Stomach (tissue), 9 donors: ENCODE data around the gene MMD. TPM values are rescaled to one million over a fixed set of nuclear protein-coding genes. Genes with fewer than 3 reads are reported as not detected.

ENCODE experiments used
- DNase-seq, 2 donors: peaks; one replicate each; pipeline versions ENCODE4 v3.0.0 to v3.0.0-alpha.2; 2013 to 2019
- H3K27ac ChIP-seq, 5 donors: fragments of 200-600 bp in 4 of 5; sonication (generic) in 4 of 5; one replicate each; pipeline ENCODE4 v1.5.1; 2013 to 2019; ENCODE audit warnings: mild to moderate bottlenecking in 1 of 5, moderate library complexity in 1 of 5
- H3K27me3 ChIP-seq, 3 donors: fragments of 200-600 bp; sonication (generic); one replicate each; pipeline ENCODE4 v1.5.1; 2017 to 2019; ENCODE audit warnings: mixed run types in 1 of 3
- H3K36me3 ChIP-seq, 4 donors: fragments of 200-600 bp; sonication (generic); 1 replicate in 3 of 4; 2 replicates in 1 of 4; pipeline ENCODE4 v1.5.1; 2016 to 2019
- H3K4me1 ChIP-seq, 4 donors: fragments of 200-600 bp; sonication (generic); one replicate each; pipeline ENCODE4 v1.5.1; 2016 to 2019
- H3K4me3 ChIP-seq, 4 donors: fragments of 200-600 bp; sonication (generic) in 3 of 4; one replicate each; pipeline ENCODE4 v1.5.1; 2016 to 2019; ENCODE audit warnings: mild to moderate bottlenecking in 1 of 4
- H3K9me3 ChIP-seq, 4 donors: fragments of 200-600 bp; sonication (generic); one replicate each; pipeline ENCODE4 v1.5.1; 2016 to 2019
- EP300 ChIP-seq: sonication (generic); formaldehyde crosslinking; IDR thresholded peaks from one replicate; pipeline ENCODE4 v1.6.1; 2017; ENCODE audit warnings: antibody characterized with exemption
- POLR2A ChIP-seq, 4 donors: fragments of 450-650 bp; IDR thresholded peaks; one replicate each; pipeline ENCODE4 v1.6.1; 2016; ENCODE audit warnings: antibody characterized with exemption in 4 of 4, control low read depth in 2 of 4, mild to moderate bottlenecking in 1 of 4, moderate library complexity in 1 of 4
- POLR2AphosphoS5 ChIP-seq, 3 donors: sonication (generic); formaldehyde crosslinking; IDR thresholded peaks; one replicate each; pipeline ENCODE4 v1.6.1; 2016; ENCODE audit warnings: antibody characterized with exemption in 3 of 3
- WGBS, 5 donors: extraction: QIAGEN DNeasy Blood & Tissue Kit in 3 of 5; methylation state at CpG; one replicate each; pipeline versions ENCODE4 v1.1.5 to v1.1.7; 2013 to 2018; 5-methylcytosine and 5-hydroxymethylcytosine counted together
- intact Hi-C: fragments of 100-400 bp; cut with DNase I; formaldehyde crosslinking; loops from one replicate; pipeline ENCODE4 v1.15.1; 2023; ENCODE audit warnings: low total_unique reads
- polyA plus RNA-seq, 3 donors: library from polyadenylated mRNA; stranded (reverse); fragments of 200-250 nt; gene quantifications; one replicate each; pipeline ENCODE4 v1.2.3, GENCODE V29; 2013
- total RNA-seq, 5 donors: library from RNA; depleted of rRNA; stranded (reverse); fragments of >200 nt; gene quantifications; one replicate each; pipeline versions ENCODE4 v1.1.0 to v1.2.3, GENCODE V29; 2014 to 2016
- TF ChIP-seq, protein P1 (sequence below), 7 experiments: fragments of 450-650 bp in 4 of 7; fragments of 200-600 bp in 3 of 7; sonication (generic) in 3 of 7; IDR thresholded peaks; one replicate each; pipeline ENCODE4 v1.5.1; 2016 to 2019; ENCODE audit warnings: antibody characterized with exemption in 7 of 7, control low read depth in 2 of 7, mild to moderate bottlenecking in 1 of 7
- donor health status: healthy with polysubstance abuse.
- donor health status: Bipolar disorder and iron deficiency.
- donor health status: healthy.

MMD gene
- total and polyA plus RNA-seq, 8 donors = 3.1 to 65.3 (median 12.5) TPM

DNA sequence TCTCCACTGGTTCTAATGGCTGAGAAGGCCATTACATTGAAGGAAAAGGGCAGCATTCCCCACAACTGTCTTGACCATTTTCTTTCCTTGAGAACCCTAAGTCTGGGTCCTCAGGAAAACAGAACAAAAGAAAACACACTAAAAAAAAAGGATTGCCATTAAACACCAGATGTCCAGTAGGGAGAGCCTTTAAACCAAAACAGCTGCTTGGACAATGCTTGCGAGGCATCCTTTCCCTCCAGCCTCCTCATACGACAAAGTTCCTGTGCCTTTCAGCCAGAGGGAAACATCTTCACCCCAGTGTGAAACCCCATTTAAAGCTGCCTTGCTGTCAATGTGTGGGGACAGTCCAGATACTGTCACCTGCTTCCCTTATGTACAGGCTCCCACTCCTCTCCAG, 74.3 kb downstream of the MMD start:
- Histone ChIP-seq H3K27ac (no peak overlapping the region), H3K4me1 (peaks cover 0 to 11% (median 0%) of the 10 kb centered on the region in 4 donors), H3K36me3 (no peaks in the 10 kb centered on the region), H3K4me3 (no peak overlapping the region), H3K27me3 (no peaks in the 10 kb centered on the region), H3K9me3 (no peaks in the 10 kb centered on the region)
- WGBS, 5 donors = 82 to 98% (median 89%) methylated on average over 2 of the region's 2 CpGs
- TF ChIP-seq POLR2A (IDR thresholded peaks at IDR 0.05) = no peak
- TF ChIP-seq, protein P1, sequence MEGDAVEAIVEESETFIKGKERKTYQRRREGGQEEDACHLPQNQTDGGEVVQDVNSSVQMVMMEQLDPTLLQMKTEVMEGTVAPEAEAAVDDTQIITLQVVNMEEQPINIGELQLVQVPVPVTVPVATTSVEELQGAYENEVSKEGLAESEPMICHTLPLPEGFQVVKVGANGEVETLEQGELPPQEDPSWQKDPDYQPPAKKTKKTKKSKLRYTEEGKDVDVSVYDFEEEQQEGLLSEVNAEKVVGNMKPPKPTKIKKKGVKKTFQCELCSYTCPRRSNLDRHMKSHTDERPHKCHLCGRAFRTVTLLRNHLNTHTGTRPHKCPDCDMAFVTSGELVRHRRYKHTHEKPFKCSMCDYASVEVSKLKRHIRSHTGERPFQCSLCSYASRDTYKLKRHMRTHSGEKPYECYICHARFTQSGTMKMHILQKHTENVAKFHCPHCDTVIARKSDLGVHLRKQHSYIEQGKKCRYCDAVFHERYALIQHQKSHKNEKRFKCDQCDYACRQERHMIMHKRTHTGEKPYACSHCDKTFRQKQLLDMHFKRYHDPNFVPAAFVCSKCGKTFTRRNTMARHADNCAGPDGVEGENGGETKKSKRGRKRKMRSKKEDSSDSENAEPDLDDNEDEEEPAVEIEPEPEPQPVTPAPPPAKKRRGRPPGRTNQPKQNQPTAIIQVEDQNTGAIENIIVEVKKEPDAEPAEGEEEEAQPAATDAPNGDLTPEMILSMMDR (IDR thresholded peaks at IDR 0.05) = no peak
- TF ChIP-seq EP300 = no peak
- no peak for TF ChIP-seq POLR2AphosphoS5 (IDR thresholded peaks at IDR 0.05)
- intact Hi-C loops = no loop called here
- DNase-seq = no peak

DNA sequence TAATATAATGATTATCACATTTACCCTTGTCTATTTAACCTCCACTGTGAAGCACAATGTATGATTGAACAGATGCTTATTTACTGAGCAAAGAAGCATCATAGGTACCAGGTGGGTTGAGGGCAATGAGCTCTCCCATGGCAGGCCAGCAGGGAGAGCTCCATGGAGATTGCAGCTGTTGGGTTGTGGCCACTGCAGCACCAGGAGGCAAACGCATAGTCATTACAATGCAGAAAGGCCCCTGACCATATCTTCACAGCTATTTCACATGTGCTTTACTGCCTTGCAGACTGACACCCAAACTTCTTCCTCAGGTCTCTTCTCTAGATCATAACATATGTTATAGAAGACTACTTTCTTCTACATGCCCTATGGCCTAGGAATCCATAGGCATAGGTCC, 75.0 kb downstream of the MMD start:
- H3K4me1 ChIP-seq = peaks cover 0 to 11% (median 0%) of the 10 kb centered on the region in 4 donors
- 92 to 100% (median 98%) methylated on average over 1 of the region's 1 CpG; no CpG with 5 or more reads in 1 of the 5 donors for WGBS, 5 donors
- H3K4me3 ChIP-seq = no peak overlapping the region
- H3K27me3 ChIP-seq = no peaks in the 10 kb centered on the region
- TF ChIP-seq, protein P1 (IDR thresholded peaks at IDR 0.05) = no peak
- TF ChIP-seq POLR2AphosphoS5 (IDR thresholded peaks at IDR 0.05) = no peak
- TF ChIP-seq EP300 = no peak
- TF ChIP-seq POLR2A (IDR thresholded peaks at IDR 0.05) = no peak
- intact Hi-C loops = no loop called here
- no peaks in the 10 kb centered on the region for H3K9me3 ChIP-seq
- no peak overlapping the region for H3K27ac ChIP-seq
- no peaks in the 10 kb centered on the region for H3K36me3 ChIP-seq
- no peak for DNase-seq

DNA sequence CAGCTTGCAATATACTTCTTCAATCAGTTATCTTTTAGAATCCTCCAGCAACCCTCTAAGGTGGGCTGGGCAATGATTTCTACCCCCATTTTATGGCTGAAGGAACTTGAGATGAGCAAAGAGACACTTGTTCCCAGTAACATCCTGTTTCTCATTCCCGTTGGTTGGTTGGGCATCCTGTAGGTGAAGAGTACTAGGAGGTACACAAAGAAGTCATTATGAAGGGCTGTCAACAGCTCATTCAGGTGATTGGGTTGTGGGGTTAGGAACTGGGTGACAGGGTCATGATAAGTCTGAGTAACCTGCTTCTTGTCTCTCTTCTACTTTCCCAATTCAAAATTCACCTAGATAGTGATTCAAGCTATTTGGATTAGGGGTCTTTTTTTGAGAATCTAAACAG, 76.5 kb downstream of the MMD start:
- no peak for DNase-seq
- 67 to 94% (median 84%) methylated on average over 1 of the region's 1 CpG for WGBS, 5 donors
- no peaks in the 10 kb centered on the region for H3K27me3 ChIP-seq
- no peak overlapping the region for H3K27ac ChIP-seq
- intact Hi-C loops = no loop called here
- no peak overlapping the region for H3K4me3 ChIP-seq
- TF ChIP-seq POLR2AphosphoS5 (IDR thresholded peaks at IDR 0.05) (no peak), EP300 (no peak), POLR2A (IDR thresholded peaks at IDR 0.05) (no peak)
- TF ChIP-seq, protein P1 (IDR thresholded peaks at IDR 0.05) = no peak
- H3K36me3 ChIP-seq = no peaks in the 10 kb centered on the region
- no peaks in the 10 kb centered on the region for H3K9me3 ChIP-seq
- H3K4me1 ChIP-seq = peaks cover 0 to 11% (median 0%) of the 10 kb centered on the region in 4 donors

DNA sequence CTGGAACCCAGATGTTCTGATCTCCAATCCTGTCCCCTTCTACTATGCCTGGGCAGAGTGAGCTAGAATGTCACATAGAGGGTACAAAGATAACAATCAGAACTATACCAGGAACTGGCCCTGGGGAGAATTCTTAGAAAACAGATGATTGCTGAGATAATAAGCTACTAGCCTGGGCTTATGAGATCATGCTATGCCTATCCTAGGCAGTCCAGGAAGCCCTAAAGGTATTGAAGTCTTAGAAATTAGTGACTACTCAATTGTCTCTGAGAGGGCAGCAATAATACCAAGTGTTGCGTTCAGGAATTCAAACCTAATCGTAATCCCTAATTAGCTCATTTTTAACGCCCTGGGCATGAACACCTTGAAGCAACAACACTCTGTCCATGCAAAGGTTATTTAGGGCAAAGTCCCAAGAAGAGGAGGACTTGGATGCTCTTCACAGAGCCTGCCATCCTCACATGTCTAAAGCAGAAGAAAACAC, 77.1 kb downstream of the MMD start:
- no peak for DNase-seq
- 82 to 91% (median 90%) methylated on average over 3 of the region's 3 CpGs for WGBS, 5 donors
- H3K27me3 ChIP-seq = no peaks in the 10 kb centered on the region
- intact Hi-C loops = no loop called here
- TF ChIP-seq POLR2A (IDR thresholded peaks at IDR 0.05) = no peak
- TF ChIP-seq, protein P1 (IDR thresholded peaks at IDR 0.05) = no peak
- no peak for TF ChIP-seq POLR2AphosphoS5 (IDR thresholded peaks at IDR 0.05)
- no peak for TF ChIP-seq EP300
- no peak overlapping the region for H3K4me3 ChIP-seq
- no peak overlapping the region for H3K27ac ChIP-seq
- H3K36me3 ChIP-seq = no peaks in the 10 kb centered on the region
- no peaks in the 10 kb centered on the region for H3K9me3 ChIP-seq
- H3K4me1 ChIP-seq = peaks cover 0 to 11% (median 0%) of the 10 kb centered on the region in 4 donors
